ENCODE measurements around the gene NUDT9.

- TF ChIP-seq POLR2AphosphoS5 (IDR thresholded peaks at IDR 0.05; ENCODE audit: low read depth, low read length) (no peak), TAF1 (IDR thresholded peaks at IDR 0.05; ENCODE audit: borderline replicate concordance, low read depth, low read length) (no peak)
These were observed 2.7 kb upstream of the NUDT9 start for GRCh38 chr4:87419578-87420249.
